Dedifferentiated amniotic fluid mesenchymal stem cell (primary cell): ENCODE results near the gene MYEF2.

Source experiments
- DNase-seq: peaks from one replicate; pipeline ENCODE4 v3.0.0-alpha.2; 2016; ENCODE audit errors: extremely low spot score

MYEF2 gene

DNA sequence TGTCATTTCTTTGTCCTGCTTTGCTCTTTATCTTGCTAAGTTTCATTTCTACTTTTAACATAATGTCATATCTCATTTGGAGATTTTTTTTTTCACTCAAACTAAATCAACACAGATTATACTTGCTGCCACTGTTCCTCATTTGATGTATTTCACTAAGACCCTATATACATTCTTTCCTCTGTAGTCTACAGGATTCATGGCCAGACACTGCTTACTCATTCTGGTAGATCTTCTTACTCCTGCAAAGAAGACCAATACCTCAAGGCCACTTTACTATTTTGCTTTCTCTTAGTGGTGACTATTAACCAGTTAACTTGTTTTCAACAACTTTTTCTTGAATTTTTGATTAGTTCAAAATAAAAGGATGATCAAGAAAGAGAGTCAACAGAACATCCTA is 30.7 kb downstream of the MYEF2 start:
- no peak for DNase-seq

GRCh38 chr15:48145923-48146322 is 32.2 kb downstream of the MYEF2 start:
- DNase-seq, result peak; percentile 38

DNA sequence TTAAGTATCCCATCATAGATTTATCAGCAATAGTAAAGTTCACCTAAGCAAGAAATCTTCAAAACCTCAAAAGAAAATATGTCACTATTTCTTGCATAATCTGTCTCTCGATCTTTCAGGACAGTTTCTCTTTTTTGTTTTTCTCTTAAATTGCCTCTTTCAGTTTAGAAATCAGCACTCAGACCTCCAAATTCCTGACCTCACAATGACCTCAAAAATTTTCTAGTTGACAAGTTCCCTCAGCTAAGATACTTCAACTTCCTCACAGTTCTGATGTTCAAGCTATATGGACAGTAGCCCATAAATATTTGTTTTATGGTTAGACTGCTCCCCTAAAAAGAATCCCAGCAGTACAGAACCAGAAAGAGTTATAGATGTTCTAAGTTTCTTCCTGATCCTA is 33.2 kb downstream of the MYEF2 start:
- no peak for DNase-seq

DNA sequence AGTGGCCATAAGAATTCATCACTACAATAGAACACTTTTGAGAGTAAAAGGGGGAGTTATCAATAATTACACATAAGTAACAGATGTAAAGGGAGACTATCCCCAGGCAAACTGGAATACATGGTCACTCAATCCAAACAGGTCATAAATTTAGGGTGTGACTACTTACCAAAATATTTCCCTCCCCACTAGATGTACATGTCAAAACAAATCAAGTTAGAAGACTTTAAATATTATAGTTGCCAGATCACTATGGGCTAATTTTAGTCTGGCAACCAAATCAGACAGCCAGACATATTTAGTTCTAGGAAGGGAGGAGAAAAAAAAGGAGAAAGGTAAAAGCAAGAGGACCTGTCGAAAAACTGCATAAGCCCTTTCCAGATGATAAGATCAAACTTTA is 34.2 kb downstream of the MYEF2 start:
- peak; percentile 33 for DNase-seq

GRCh38 chr15:48132874-48133273 is 45.2 kb downstream of the MYEF2 start:
- DNase-seq, result no peak

DNA sequence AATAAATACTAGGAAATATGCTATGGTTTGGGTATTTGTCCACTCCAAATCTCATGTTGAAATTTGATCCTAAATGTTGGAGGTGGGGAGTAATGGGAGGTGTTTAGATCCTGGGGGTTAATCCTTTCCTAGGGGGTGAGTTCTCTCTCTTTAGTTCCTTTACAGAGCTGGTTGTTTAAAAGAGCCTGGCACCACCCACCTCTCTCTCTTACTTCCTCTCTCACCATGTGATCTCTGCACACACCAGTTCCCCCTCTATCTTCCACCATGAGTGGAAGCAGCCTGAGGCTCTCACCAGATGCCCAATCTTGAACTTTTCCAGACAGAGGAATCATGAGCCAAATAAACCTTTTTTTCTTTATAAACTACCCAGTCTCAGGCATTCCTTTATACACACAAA is 46.8 kb downstream of the MYEF2 start:
- DNase-seq, result no peak

GRCh38 chr15:48126667-48127355 is 51.3 kb downstream of the MYEF2 start:
- no peak for DNase-seq

DNA sequence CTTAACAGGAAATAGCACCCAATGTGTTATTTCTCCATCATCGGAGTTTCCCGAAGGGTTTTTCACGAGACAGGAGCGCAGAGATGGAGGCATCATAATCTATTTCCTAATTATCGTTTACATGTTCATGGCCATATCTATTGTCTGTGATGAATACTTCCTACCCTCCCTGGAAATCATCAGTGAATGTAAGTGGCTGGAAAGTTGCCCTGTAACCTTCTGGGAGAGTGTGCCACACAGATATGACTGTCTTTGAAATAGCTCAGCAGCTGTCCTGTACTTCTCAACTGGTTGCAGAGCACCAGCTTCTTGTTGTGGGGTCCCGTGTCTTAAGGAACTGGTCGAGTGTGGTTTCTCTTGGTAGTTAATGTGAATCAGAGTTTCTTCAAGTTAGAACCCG is 56.2 kb downstream of the MYEF2 start:
- no peak for DNase-seq

- DNase-seq, result no peak
Measured at GRCh38 chr15:48120745-48121144, 57.4 kb downstream of the MYEF2 start, which contains the start of gene SLC24A5. Gene SLC24A5, plus strand, starts transcription at chr15:48120990. Its CDS starts 55 bp downstream, at chr15:48121045.

DNA sequence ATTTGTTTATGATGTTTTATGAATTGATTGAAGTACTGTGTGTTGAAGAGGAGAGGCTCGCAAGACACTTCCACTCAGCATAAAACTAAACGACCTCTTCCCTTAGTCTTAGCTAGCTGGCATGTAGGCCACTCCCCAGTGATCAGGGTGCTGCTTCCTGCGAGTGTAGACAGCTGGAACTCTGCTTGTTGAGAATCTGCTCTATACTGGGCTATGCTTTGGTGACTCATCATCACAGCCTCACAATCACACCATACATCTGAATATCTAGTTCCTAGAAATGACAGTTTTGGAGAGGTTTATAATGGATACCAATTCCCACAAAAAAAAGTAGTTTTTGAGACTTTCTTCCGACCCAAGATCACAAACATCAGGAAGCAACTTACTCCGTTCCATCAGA is 58.8 kb downstream of the MYEF2 start:
- no peak for DNase-seq

DNA sequence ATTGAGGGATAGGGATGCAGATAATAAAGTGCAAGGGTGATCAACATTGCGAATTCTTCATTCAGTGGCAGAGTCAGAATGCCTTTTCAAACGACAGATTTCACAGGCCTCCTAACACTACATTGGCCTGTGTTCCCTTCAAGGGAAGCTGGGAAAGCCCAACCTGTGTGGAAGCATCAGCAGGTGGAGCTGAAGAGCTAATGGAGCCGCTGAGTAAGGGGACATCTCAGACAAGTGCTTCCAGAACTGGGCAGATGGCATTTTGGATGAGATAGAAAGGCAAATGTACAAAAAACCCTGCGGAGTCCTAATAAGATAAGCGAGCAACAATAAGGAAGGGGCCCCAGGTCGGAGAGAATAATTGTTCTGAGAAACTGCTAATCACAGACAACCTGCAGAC is 65.9 kb downstream of the MYEF2 start:
- DNase-seq, result no peak

- no peak for DNase-seq
Measured at GRCh38 chr15:48109856-48110531, 68.1 kb downstream of the MYEF2 start.

- no peak for DNase-seq
Measured at GRCh38 chr15:48109212-48109611, 68.9 kb downstream of the MYEF2 start.

DNA sequence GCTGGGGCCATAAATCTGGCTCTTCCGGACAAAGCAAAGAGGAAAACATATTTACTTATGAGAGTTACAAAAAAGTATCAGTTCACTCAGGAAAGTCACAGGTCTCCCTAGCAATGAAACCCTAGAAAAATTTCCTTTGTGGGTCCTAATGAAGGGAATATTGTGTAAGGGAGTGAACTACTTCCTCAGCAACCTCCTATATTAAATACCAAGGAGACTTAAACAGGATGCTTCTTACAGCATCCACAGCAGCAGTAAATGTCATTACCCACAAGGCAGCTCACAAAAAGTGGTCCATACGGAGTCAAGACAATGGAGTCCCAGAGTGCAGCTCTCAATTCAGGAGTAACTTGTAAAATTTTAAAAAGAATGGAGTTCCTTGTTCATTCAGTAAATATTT is 72.2 kb downstream of the MYEF2 start:
- DNase-seq, result no peak

DNA sequence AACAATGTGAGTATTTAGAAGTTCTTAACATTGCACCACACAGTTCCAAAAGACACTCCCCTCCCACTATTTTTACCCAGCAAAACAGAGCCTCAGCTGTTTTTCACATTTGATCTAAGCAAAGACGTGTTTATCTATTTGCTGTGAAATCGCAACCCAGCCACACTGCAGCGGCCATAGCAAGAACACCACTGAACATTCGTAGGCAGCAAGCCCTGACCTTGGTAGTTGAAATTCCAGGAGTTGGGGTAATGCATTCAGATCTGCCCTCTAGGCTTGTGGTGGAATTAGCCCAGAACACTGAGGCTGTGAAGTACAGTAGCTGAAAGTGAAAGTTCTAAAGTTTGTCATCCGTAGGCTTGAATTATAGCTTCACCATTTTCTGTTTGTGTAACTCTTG is 74.4 kb downstream of the MYEF2 start:
- no peak for DNase-seq

- no peak for DNase-seq
Measured at GRCh38 chr15:48102167-48102566, 75.9 kb downstream of the MYEF2 start.

GRCh38 chr15:48101376-48101961 is 76.6 kb downstream of the MYEF2 start:
- DNase-seq, result no peak

- DNase-seq, result no peak
Measured at GRCh38 chr15:48097264-48097663, 80.8 kb downstream of the MYEF2 start.

GRCh38 chr15:48096813-48097212 is 81.3 kb downstream of the MYEF2 start:
- DNase-seq, result peak; percentile 77

DNA sequence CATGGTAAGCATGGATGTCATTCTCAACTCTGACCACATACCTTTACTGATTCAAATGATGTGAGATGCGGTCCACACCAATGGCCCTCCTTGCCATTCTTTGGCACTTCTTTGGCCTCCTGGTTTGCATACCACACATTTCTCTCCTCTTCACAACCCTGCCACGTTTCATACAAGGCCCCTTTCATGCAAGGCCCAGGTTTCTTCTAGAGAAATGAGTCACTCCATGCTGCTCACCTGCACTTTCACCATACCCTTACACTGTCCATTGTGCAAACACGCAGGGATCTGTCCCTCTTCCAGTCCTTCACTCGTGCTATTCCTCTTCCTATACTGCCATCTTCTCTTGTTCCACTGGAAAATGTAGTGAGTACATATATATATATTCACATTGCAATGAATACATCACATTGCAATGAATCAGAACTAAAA is 81.7 kb downstream of the MYEF2 start:
- DNase-seq, result no peak

DNA sequence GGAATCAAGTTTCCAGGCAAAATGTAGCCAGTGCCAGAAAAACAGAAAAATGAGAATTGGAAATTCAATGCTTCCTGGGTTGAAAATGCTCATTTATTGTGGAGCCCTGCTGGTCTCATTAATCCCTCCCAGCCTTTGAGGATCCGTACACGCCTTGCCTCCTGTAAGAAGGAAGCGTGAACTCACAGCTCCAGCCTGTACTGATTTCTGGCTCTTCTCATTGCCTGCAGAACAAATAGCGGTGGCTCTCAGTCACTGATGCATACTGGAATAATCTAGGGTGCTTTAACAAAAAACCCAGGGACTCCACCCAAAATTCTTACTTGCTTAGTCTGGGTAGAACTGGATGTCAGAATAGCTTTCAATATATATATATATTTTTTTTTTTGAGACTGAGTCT is 86.6 kb downstream of the MYEF2 start:
- DNase-seq, result no peak

DNA sequence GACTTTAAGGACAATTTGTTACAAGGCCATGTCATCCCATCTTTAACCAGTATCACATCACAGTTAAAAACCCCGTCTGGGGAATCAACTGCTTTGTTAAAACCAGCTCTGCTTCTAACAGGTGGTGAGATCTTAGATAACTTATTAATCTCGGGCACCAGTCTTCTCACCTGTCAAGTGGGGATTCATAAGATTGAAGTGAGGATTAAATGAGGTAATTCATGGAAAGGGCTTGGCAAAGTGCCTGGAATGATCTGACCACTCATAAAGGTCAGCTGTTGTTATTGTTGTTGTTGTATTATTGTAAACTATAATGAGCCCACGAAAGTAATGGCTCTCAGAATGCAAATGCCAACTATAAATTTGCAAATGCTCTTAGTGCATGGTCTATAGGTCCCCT is 87.4 kb downstream of the MYEF2 start:
- no peak for DNase-seq

DNA sequence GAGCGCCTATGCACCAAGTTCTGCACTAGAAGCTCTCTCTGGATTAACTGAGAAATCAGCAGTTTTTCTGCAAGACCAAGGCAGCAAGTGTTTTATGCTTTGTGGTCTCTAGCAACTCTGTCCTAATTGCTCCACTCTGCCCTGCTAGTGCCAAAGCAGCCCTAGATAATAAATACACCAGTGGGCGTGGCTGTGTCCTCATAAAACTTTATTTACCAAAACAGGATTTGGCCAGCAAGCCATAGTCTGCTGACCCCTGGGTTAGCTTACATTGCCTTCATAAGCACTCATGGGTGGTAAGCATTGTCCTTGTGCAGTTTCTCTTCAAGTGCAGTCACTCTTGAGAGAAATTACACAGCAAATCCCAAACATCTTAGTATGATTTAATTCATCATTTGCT is 88.0 kb downstream of the MYEF2 start:
- DNase-seq, result no peak
